Measurements from ENCODE around the gene PPARG.

PPARG gene

DNA sequence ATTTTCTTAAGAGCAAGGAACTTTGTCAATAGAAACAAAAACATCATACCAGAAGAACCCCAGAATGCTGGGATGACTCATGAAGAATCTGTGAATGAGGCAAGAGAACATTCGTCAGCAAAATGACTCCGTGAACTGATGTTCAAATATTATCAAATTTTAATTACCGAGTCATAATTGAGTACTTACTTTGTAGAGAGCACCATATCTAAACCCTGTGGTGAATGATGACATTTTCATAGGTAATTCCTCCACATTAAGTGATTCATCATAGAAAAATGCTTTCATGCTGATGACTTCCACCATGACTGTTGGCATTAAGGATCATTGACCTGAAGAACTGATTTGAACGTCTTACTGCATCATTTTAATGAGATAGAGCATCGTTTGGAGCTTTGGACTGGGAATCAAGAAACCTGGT, 56.3 kb downstream of the PPARG start:
- no peak for DNase-seq (ENCODE audit: low read depth)

DNA sequence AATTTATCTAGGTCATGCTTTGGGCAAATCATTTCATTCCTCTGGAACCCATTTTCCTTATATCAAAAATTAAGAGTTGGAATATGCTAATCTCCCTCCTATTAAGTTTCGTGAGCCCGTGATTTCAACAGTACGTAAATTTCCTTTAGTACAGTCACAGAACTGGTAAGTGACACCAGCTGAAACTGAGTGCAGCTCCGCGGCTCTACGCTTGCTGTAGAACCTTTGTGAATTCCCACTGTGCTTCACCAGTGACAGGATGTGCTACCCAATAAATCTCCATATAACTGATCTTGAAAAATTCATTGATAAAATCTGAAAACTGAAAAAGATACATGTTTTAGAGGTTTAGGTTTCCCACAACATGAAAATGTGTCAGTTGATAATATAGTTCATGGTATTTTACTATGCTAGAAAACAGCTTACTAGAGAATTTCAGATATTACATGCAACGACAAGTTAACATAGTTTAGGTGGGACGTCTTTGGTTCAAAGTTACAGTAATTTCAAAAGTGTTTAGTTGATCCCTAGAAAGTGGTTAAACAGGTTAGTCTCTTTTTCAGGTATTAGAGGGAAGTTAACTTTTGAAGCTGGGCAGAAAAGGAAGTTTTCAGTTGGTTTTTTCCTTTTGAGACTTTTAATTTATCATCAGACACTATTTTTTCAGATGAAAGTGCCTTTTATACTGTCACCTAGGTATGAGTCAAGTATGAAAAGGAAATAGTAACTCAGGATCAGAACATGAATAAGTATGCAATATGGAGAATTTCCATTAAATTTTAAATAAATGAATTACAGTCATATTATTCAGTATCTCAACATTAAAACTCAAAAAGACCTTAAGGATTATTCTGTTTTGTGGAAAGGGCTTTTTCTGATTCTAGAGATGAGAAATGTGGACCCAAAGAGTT, 57.0 kb downstream of the PPARG start:
- no peak for DNase-seq (ENCODE audit: low read depth)

DNA sequence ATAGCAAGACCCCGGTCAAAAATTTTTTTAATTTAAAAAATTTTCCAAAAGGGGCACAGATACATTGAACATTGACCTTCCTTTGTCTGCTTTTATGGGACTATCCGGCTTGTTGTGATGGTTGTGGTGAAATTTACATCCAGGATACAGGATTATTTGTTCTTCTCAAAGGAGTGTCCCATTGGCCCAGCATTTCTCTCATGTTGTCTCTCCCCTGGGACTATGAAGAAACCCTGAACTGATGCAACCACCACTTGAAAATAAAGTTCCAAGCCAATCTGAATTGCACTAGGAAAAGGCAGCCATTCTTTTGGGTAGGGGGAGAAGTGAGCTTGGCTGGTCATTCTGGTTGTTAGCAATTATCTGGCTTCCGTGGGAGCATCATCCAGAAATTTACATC, 58.4 kb downstream of the PPARG start:
- no peak for DNase-seq (ENCODE audit: low read depth)

DNA sequence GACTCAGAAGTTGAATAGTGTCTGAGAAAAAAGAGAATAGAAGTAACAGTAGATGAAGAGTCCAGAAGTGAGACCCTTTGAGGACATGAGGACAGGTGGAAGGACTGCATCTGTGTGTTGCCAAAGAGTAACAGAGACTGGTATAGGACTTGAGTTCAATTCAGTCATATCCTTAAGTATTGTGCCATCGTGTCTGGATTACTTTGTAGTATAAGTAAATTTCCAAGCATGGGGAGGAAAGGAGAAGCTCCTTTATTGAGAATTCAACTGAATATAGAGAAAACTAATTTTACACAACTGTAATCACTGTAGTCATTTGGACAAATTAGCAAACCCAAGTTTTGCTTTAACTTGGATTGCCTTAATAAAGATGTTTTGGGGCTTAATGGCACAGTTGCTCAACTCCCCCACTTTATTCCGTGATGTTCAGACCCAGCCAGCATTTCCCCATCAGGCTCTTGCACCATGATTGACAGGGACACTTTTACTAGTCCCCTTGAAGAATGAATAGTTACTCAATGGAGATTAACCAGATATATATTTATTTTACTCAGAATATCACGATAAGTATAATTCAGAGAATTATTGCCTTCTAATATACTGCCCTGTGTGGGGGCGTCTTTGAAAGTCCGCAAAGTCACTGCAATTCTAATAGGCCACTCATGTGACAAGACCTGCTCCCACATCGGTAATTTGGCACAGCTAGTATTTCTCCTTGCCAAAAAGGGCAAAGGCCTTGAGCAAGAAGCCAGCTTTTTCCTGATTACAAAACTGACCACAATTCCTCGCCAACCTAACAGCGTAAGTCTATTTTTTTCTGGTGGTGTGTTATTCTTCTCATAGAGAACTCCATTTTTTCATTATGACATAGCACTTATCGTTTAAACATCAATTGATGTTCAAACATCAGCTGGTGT, 61.3 kb downstream of the PPARG start:
- DNase-seq (ENCODE audit: low read depth): no peak

DNA sequence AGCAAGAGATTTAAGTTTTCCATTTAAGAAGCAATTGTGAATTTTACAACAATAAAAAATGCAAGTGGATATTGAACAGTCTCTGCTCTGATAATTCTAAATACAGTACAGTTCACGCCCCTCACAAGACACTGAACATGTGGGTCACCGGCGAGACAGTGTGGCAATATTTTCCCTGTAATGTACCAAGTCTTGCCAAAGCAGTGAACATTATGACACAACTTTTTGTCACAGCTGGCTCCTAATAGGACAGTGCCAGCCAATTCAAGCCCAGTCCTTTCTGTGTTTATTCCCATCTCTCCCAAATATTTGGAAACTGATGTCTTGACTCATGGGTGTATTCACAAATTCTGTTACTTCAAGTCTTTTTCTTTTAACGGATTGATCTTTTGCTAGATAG, 62.3 kb downstream of the PPARG start:
- DNase-seq (ENCODE audit: low read depth): no peak

DNA sequence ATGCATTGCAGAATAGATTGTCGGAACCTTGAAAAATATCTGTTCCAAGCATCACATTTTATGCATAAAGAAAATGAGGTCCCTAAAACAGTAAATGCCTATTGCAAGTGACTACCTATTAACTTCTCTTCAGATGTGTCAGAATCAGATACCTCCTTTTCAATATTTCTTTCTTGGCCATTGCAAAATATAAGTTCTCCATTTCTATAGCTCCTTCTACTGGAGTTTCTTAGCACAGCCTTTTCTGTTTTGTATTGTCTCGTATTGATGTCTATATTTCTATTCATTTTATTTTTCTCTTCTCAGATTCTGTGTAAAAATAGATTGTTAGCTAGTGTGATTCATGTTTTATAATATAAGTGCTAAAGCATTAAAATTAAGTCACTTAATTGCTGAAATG, 63.4 kb downstream of the PPARG start:
- no peak for DNase-seq (ENCODE audit: low read depth)

DNA sequence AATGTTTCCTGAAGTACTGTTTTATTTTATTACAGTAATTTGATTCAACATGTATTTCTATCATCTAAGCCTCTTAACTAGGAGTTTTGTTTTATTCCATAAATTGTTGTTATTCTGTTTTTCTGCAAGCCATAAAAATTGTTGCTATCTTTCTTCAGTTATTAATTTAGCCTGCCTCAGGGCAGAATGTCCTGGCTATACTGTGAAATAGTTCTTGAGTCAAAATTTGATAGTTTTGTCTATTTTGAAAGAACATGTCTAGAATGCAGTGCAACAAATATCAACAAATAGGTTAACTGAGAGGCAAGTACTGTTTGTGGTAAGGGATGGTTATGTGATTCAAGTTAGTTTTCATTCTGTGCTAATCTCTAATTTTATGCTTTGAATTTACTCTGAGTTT, 63.9 kb downstream of the PPARG start:
- no peak for DNase-seq (ENCODE audit: low read depth)

DNA sequence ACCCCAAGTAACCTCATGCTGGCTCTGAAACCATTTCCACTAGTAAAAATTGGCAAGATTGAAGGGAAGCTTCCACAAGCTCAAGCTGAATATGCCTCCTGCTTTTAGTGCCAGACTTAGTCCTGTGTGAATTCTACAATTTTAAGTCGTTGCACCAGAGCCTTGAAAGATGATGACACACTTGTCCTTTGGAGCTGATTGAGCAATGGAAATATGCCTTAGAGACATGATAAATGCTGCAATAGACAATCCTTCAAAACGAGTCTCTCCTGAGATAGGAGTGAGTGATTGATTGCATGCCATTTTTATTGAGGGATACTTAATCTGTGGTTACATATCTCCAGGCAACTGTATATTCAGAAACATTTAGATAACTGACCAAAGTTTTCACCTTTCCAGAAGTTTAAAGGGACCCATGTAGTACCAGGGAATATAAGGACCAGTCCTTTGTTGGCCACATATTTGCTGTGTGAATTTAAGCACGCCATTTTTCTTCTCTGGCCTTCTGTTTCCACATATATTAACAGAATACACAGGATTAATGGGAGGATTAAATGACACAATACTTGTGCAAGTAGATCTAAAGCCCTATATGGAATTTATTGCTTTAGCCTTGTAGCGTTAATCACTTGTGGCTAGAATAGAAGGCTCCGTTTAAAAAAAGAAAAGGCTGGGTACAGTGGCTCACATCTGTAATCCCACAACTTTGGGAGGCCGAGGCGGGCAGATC, 65.1 kb downstream of the PPARG start:
- no peak for DNase-seq (ENCODE audit: low read depth)

DNA sequence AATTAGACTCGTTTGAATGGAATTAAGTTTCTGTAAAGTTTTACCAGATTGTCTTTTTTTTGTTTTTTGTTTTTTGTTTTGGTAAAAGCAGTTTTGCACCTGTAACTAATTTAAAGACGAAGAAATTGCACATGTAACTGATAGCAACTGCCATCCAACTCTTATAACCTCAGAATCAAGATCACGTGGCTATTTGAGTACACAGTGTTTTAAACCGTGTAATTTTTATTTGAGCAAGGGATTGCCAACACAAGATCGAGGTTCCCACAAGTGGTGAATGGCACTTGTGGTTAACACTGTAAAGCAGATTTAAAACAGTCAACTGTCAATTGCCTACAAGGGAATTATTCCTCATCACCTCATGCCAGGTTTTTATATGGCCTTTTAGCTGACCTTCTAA, 67.3 kb downstream of the PPARG start:
- DNase-seq (ENCODE audit: low read depth): no peak

DNA sequence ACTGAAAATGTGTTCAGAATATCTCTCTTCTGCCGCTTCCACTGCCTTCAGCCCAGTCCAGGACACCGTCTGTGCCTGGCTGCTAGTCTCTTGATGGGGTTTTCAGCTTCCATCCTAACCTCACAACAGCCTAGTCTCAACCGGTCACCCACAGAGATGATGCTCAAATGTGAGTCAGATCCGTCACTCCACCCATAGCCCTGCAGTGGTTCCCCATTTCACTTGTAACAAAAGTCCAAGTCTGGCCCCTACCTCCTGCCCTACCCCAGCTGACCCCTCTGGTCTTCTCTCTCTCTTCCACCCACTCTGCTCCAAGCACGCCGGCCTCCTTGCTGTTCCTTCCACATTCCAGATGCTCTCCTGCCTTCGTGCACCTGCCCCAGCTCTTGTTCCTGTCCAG, 68.1 kb downstream of the PPARG start:
- no peak for DNase-seq (ENCODE audit: low read depth)

DNA sequence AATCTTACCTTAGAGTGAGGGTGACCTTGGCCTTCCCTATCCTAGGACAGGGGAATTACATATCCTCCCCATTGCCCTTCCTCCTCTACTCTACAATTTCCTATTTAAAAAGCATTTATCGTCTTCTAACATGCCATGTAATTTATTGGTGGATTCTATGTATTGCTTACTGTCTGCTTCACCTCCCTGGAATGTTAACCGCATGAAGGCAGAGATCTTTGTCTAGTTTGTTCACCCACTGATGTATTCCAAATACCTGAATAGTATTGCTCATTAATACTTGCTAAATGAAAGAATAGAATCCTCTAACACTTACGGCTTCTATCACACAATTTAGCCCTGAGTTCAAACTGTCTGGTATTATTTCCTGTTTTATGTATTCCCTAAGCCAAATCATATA, 68.6 kb downstream of the PPARG start:
- no peak for DNase-seq (ENCODE audit: low read depth)

DNA sequence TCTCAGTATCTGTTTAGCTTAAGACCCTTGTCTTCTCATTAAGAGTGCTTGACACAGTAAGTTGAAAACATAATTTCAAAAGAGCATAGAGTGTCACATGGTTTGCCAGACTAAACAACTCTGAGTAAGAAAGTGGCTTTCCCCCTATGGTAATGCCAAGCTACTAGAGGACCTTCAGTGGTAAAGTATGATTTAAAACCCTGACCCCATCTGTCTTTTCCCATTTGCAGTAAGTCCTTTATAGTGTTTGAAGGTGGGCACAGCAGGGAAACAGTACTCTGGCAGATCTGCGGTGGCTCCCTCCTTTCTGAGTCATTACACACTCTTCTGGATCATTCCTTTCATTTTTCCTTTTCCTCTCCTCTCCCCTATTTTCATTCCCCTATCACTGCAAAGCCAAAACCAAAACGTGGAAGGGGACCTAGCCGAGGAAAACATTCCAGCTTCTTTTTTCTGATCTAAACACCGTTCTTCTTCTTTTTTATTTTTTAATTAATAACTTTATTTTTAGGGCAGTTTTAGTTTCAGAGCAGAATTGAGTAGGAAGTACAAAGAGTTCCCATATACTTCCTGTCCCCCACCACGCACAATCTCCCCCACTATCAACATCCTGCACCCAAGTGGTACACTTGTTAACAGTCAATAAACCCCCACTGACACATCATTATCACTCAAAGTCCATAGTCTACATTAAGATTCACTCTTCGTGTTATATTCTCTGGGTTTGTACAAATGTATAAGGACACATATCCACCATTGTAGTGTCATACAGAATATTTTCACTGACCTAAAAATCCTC, 74.7 kb downstream of the PPARG start:
- no peak for DNase-seq (ENCODE audit: low read depth)

DNA sequence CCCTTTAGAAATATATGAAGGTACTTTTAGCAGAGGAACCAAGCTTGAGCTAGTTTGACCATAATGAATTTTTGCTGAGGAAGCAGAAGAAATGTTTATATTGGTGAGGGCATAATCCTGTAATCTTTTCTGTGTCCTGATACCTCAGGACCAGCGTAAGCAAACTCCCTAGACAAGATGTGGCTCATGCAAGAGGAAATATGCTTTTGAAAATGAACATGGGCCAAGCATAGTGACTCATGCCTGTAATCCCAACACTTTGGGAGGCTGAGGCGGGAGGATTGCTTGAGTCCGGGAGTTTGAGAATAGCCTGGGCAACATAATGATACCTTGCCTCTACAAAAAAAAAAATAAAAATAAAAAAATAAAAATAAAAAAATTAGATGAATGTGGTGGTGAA, 78.5 kb downstream of the PPARG start:
- DNase-seq (ENCODE audit: low read depth): no peak

DNA sequence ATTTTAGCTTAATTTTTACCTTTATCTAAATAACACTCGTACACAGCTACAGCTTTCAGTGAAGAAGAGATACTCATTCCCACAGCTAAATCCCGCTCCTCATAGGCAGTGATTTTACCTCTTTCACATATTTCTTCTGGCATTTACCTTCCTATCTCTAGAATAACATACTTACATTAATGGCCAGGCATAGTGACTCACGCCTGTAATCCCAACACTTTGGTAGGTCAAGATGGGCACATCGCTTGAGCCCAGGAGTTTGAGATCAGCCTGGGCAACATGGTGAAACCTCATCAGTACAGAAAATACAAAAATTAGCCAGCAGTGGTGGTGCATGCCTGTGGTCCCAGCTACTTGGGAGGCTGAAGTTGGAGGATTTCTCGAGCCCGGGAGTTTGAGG, 80.2 kb downstream of the PPARG start:
- no peak for DNase-seq (ENCODE audit: low read depth)

DNA sequence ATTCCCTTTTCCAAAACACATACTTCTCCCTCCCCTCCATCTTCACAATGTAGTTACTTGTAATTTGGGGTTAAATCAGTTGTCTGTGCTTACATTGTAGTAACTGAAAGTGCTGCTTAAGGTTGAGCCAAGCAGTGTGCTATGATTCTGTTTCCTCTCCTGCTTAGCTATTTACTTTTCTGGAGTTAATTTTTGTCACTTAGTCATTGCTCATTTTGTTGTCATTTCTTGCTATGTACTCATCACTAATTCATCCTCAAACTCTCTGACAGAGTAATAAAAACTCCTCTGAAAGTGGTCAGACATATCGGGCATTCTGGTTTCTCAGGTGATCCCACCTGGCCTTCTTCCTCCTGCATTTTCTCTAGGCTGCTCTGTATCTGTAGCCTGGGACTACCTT, 80.7 kb downstream of the PPARG start:
- DNase-seq (ENCODE audit: low read depth): no peak

DNA sequence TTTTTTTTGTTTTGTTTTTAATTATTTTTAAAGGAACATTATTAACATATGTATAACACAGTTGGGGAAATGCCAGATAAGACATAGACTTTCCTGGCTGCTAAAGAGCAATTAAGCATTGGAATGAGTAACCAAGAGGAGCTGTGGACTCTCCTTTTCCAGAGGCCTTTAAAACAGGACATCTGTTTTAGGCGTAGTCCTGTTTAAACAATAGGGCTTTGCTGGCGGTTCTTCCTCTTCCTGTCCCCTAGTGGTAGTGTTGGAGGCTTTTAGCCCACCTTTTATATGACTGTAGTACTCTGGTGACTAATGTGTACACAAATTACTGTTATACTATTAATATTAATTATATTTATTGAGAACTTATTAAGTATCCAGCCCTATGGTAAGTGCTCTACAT, 81.9 kb downstream of the PPARG start:
- DNase-seq (ENCODE audit: low read depth): no peak

DNA sequence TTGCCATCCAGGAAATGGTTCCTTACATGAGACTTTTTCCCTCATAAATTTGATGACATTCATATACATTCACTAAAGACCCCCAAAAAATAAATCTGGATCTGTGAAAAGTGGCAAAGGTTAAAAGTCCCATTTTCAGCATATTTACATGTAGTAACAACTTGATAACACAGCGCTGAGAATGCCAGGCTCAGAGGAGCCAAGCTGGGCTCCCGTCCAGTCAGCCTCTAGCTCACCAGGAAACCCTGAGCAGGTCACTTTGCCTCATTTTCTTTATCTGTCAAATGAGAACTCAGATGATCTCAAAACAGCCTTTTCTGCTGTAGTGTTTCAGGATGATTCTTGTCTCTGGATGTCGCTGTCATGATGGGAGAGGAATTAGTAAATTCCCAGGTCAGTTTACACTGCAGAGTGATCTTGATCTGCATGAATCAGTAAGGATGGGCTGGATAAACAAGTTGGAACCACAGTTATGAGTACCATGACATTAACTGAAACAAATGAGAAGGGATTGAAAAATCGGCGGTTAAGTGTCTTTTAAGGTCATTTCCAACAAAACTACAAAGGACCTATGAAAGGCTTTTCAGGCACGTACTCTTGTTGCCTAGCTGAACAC, 82.8 kb downstream of the PPARG start:
- no peak for DNase-seq (ENCODE audit: low read depth)

DNA sequence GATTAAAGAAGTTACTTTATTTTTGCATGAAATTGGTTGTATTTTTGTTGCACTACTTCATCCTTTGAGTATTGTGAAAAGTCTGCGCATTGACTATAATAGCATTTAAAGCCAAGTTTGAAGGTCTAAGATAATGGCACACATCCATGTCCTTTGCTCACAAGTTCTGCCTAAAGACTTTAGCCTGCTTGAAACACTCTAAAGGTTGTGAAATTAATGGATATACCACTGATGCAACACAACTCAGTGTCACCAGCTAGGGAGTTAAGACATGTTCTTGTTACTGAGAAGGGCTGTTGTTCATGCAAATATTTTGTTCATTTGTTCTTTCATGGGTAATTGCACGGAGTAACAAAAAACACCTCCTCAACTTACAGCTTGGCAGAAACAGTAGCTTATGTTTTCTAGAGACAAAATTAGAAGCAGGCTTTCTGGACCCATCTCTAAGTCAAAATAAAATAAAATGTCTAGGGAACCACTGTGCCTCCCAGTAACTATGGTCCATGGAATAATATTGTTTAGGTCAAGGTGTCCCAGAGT, 83.9 kb downstream of the PPARG start:
- no peak for DNase-seq (ENCODE audit: low read depth)

DNA sequence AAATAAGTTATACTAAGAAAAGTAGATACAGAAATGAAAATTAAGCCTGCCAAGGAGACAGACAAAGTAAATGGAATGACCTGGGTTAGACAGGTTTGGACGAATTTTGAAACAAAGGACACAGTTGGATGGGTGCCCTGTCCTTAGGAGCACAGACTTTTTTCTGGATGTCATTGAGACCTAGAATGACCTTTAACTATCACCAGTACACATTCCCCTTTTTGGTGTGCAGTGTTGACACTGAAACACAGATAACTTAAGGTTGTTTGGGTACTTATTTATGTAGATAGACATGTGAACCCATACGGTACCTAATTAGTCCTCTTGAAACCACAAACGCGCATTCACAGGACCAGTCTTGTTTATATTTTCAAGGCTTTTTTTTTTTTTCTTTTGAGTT, 86.7 kb downstream of the PPARG start:
- DNase-seq (ENCODE audit: low read depth): no peak

DNA sequence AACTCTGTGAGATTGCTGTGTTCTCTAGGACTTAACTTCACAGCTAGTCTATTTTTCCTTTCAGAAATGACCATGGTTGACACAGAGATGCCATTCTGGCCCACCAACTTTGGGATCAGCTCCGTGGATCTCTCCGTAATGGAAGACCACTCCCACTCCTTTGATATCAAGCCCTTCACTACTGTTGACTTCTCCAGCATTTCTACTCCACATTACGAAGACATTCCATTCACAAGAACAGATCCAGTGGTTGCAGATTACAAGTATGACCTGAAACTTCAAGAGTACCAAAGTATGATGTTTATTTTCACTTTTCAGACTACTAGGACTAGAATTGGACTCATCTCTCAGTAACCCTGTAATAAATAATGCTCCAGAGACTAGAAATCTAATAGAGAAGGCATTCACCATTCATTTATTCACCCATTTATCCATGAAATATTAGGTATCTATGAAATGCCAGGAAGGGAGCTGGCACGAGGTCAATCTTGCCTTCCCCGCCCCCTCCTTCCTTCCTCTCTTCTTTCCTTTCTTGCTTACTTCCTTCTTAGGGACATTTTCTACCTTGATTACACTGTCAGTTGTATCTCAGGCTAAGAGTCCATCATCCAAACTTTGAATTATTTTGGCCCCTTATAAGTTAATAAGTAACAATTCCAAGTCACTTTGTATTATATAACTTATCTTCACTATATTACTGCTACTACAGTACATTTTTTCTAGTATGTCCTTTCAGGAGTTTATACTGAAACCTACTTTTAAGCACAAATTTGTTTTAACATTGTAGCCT, 91.0 kb downstream of the PPARG start:
- no peak for DNase-seq (ENCODE audit: low read depth)
